HG02763 (cell line): ENCODE measurements around the gene SP140.

Experiments used
- ATAC-seq: cut with Tn5 transposase; IDR thresholded peaks from one replicate; pipeline ENCODE4 v1.9.1; 2021; ENCODE audit warnings: mild to moderate bottlenecking, moderate library complexity; ENCODE audit not compliant: unreplicated experiment

Gene SP140

GRCh38 chr2:230362030-230362691 lies 136.6 kb downstream of the SP140 start:
- ATAC-seq: no peak
